ENCODE results near the gene DGCR2. TPM values are rescaled to one million over a fixed set of nuclear protein-coding genes. Genes with fewer than 3 reads are reported as not detected.

Gene DGCR2
- total RNA-seq, 4 donors from 2014 or later, result 42.5 to 75.2 (median 50.8) TPM

DNA sequence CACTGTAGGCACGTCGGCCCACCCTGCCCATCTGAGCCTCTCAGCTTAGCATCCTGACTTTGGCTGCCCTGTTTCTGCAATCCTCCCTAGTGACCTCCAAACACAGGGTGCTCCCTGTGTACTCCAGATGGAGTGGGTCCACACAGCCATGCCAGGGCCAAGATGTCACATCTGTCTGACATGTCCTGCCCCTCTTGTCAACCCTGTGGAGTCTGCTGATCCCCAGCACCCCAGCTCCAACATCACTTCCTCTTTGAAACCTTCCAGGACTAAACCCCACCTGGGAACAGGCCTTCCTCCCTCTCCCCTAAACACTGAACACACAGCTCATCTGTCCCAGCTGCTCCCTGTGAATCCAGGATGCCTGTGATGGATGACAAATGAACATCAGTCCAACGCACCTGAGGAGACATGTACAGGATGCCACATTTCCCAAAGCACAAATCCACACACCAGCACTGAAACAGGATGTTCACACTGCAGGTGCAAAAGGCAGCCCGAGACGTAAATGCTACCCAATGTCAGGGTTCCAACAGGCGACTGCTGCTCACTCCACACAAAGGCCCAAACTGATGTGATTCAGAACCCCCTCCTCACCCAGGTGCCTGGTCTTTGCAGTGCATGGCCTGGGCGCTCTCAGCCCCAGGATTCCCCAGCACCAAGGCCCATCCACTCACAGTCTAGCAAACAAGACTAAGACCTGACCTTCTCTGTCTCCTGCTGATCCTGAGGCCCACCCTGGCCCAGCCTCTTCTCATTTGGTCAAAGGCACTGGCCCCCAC lies 6.9 kb upstream of the DGCR2 start:
- H3K36me3 ChIP-seq, result peaks cover 13 to 28% (median 14%) of the 10 kb centered on the region in 3 donors
- 50 to 55% methylated on average over 2 to 7 of the region's 7 CpGs for WGBS, 2 donors
- peak overlapping the region; percentile 74 to 89 (median 80) for H3K27ac ChIP-seq
- H3K27me3 ChIP-seq, result no peaks in the 10 kb centered on the region
- no peaks in the 10 kb centered on the region for H3K9me3 ChIP-seq
- peaks cover 19 to 51% (median 22%) of the 10 kb centered on the region in 3 donors for H3K4me1 ChIP-seq
- no peak overlapping the region for H3K4me3 ChIP-seq
- no peak for DNase-seq
- intact Hi-C loops (cut with DNase I), result no loop called here
- no peak for TF ChIP-seq POLR2A (IDR thresholded peaks at IDR 0.05)
- TF ChIP-seq CTCF (IDR thresholded peaks at IDR 0.05), result no peak

GRCh38 chr22:19128009-19128401 lies 5.8 kb upstream of the DGCR2 start:
- H3K27me3 ChIP-seq, result no peaks in the 10 kb centered on the region
- intact Hi-C loops (cut with DNase I), result no loop called here
- TF ChIP-seq CTCF (IDR thresholded peaks at IDR 0.05) (no peak), POLR2A (IDR thresholded peaks at IDR 0.05) (no peak)
- WGBS, 2 donors, result 62 to 76% methylated on average over 2 to 7 of the region's 7 CpGs
- peak overlapping the region in 1 of 4 donors; percentile 64 for H3K27ac ChIP-seq
- peaks cover 2 to 17% (median 3%) of the 10 kb centered on the region in 3 donors for H3K36me3 ChIP-seq
- H3K4me1 ChIP-seq, result peaks cover 22 to 56% (median 23%) of the 10 kb centered on the region in 3 donors
- H3K4me3 ChIP-seq, result no peak overlapping the region
- H3K9me3 ChIP-seq, result no peaks in the 10 kb centered on the region
- no peak for DNase-seq

DNA sequence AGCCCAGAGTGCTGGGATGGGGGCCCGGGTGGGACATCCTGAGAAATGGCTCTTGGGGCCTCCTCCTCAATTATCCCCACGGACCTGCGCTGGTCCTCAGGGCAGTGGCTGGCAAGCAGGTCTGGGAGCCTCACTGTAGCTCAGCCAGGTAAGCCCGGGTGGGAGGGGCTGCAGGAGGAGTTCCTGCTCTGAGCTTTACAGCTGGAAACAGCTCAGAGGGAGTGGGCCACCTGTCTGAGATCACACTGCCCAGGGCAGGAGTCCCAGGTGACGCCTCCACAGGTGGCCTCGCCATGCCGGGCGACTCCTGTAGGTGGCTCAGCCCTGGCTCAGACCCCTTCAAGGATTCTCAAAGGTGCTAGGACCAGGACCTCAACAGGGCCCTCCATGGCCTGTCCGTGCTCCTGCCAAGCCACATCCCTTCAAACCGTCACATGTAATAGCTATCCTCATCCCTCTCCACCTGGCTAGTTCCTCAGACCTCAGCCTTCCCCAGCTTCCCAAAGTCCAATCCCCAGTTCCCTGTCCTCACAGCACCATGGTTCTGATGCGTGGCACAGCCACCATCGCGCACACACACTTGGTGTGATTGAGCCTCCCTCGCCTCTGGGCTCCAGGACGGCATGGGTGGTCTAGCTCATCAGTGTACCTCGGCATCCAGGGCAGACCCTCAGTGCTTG lies 5.3 kb upstream of the DGCR2 start:
- 66 to 77% methylated on average over 8 to 14 of the region's 16 CpGs for WGBS, 2 donors
- Histone ChIP-seq H3K36me3 (peaks cover 0 to 11% (median 0%) of the 10 kb centered on the region in 3 donors), H3K27me3 (no peaks in the 10 kb centered on the region), H3K4me3 (no peak overlapping the region), H3K27ac (peak overlapping the region in 3 of 4 donors; percentile 40 to 77 (median 66)), H3K9me3 (no peaks in the 10 kb centered on the region), H3K4me1 (peaks cover 26 to 62% (median 26%) of the 10 kb centered on the region in 3 donors)
- TF ChIP-seq CTCF (IDR thresholded peaks at IDR 0.05) (peak in 1 of 6 experiments; percentile 35), POLR2A (IDR thresholded peaks at IDR 0.05) (no peak)
- intact Hi-C loops (cut with DNase I), result no loop called here
- DNase-seq, result no peak

DNA sequence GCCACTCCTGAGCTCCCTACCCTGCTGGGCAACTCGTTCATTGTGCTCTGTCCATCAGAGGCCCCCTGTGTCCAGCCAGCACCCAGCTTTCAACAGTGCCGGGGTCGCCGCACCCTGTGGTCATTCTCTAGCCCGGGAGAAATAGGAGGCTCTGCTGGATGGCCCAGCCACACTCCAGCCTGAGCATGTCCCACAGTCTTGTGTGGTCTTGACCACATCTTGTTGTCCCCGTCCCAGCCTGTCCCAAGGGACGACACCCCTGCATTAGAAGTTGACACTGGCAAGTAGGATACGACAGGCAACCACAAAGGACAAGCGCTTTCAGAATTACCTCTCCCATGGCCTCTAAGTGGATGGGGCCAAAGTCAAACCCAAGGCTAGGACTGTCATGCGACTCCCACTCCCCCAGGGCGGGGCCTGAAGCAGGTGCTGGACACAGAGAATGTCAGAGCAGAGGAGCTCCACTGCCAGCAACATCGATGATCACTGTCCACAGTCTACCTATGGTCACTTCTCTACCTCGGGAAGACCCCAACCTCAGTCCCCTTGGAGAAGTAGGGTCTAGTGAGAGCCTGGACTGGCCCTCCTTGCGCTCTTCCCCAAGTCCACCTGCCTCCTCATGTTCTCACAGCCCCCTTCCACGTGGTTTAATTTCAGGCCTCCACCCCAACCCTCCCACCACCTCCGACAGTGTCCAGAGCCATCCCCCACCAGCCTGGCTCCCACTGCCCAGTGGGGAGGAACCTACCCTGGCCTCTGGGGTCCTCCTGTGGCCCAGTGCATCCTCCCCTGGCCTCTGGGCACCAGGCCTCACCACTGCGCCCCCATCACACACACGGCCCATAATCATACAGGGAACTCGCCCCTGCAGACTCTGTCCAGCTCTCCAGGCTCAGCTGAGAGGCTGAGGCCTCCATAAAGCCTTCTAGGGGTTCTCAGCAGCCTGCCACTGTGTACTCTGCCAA lies 4.4 kb upstream of the DGCR2 start:
- H3K9me3 ChIP-seq, result no peaks in the 10 kb centered on the region
- peaks cover 26 to 62% (median 26%) of the 10 kb centered on the region in 3 donors for H3K4me1 ChIP-seq
- H3K4me3 ChIP-seq, result no peak overlapping the region
- H3K27ac ChIP-seq, result peak overlapping the region in 3 of 4 donors; percentile 40 to 77 (median 66)
- H3K36me3 ChIP-seq, result peaks cover 0 to 2% (median 0%) of the 10 kb centered on the region in 3 donors
- DNase-seq, result no peak
- H3K27me3 ChIP-seq, result no peaks in the 10 kb centered on the region
- WGBS, 2 donors, result 69 to 84% methylated on average over 8 to 17 of the region's 19 CpGs
- TF ChIP-seq POLR2A (IDR thresholded peaks at IDR 0.05) (no peak), CTCF (IDR thresholded peaks at IDR 0.05) (no peak)
- intact Hi-C loops (cut with DNase I), result no loop called here

All from esophagus squamous epithelium (tissue), 5 donors.